Central memory CD4-positive, alpha-beta T cell (primary cell): ENCODE results near the gene SLIT3.

Experiments used
- DNase-seq: peaks from one replicate; pipeline ENCODE4 v3.0.0; 2022

The SLIT3 gene

GRCh38 chr5:169099801-169100734, 200.9 kb downstream of the SLIT3 start:
- DNase-seq: no peak

GRCh38 chr5:169098331-169099121, 202.4 kb downstream of the SLIT3 start:
- DNase-seq: no peak

- no peak for DNase-seq
These were observed 203.3 kb downstream of the SLIT3 start for GRCh38 chr5:169097374-169098326.

- no peak for DNase-seq
These were observed 205.0 kb downstream of the SLIT3 start for GRCh38 chr5:169095976-169096375.

- no peak for DNase-seq
These were observed 205.5 kb downstream of the SLIT3 start for GRCh38 chr5:169095410-169095960.

GRCh38 chr5:169094586-169095409, 206.1 kb downstream of the SLIT3 start:
- no peak for DNase-seq

- no peak for DNase-seq
These were observed 209.5 kb downstream of the SLIT3 start for GRCh38 chr5:169091396-169091980.

- no peak for DNase-seq
These were observed 211.6 kb downstream of the SLIT3 start for GRCh38 chr5:169089343-169089742.

GRCh38 chr5:169088028-169088725, 212.8 kb downstream of the SLIT3 start:
- DNase-seq: no peak

GRCh38 chr5:169085636-169086035, 215.3 kb downstream of the SLIT3 start:
- DNase-seq: no peak

GRCh38 chr5:169085212-169085611, 215.7 kb downstream of the SLIT3 start:
- DNase-seq: no peak

- DNase-seq: no peak
These were observed 216.2 kb downstream of the SLIT3 start for GRCh38 chr5:169084775-169085174.

GRCh38 chr5:169083394-169084018, 217.4 kb downstream of the SLIT3 start:
- no peak for DNase-seq

GRCh38 chr5:169081000-169081724, 219.8 kb downstream of the SLIT3 start:
- no peak for DNase-seq

GRCh38 chr5:169080448-169080911, 220.5 kb downstream of the SLIT3 start:
- no peak for DNase-seq

- DNase-seq: no peak
These were observed 221.2 kb downstream of the SLIT3 start for GRCh38 chr5:169079697-169080096.

- DNase-seq: no peak
These were observed 226.1 kb downstream of the SLIT3 start for GRCh38 chr5:169074839-169075238.

GRCh38 chr5:169072233-169072632, 228.7 kb downstream of the SLIT3 start:
- DNase-seq: no peak

GRCh38 chr5:169070413-169070812, 230.5 kb downstream of the SLIT3 start:
- DNase-seq: no peak
